HG03558 (cell line): ENCODE results near the gene PCDHA1.
"Not testable (repeated sequence)": the region's sequence is repeated elsewhere in the genome, so short reads cannot be mapped to it uniquely, and the experiment has no call there.

Experiments
- ATAC-seq: cut with Tn5 transposase; IDR thresholded peaks from one replicate; pipeline ENCODE4 v1.9.1; 2021; ENCODE audit warnings: moderate number of reproducible peaks; ENCODE audit not compliant: unreplicated experiment; ENCODE audit errors: extremely low read depth

PCDHA1 gene

GRCh38 chr5:140848139-140849102 lies 62.5 kb downstream of the PCDHA1 start, which contains the start of gene PCDHA9:
Gene PCDHA9 (plus strand): TSS chr5:140848382. CDS start chr5:140848496, 114 bp downstream.
- not testable (repeated sequence) for ATAC-seq

GRCh38 chr5:140849831-140850634 lies 64.1 kb downstream of the PCDHA1 start:
- not testable (repeated sequence) for ATAC-seq

DNA sequence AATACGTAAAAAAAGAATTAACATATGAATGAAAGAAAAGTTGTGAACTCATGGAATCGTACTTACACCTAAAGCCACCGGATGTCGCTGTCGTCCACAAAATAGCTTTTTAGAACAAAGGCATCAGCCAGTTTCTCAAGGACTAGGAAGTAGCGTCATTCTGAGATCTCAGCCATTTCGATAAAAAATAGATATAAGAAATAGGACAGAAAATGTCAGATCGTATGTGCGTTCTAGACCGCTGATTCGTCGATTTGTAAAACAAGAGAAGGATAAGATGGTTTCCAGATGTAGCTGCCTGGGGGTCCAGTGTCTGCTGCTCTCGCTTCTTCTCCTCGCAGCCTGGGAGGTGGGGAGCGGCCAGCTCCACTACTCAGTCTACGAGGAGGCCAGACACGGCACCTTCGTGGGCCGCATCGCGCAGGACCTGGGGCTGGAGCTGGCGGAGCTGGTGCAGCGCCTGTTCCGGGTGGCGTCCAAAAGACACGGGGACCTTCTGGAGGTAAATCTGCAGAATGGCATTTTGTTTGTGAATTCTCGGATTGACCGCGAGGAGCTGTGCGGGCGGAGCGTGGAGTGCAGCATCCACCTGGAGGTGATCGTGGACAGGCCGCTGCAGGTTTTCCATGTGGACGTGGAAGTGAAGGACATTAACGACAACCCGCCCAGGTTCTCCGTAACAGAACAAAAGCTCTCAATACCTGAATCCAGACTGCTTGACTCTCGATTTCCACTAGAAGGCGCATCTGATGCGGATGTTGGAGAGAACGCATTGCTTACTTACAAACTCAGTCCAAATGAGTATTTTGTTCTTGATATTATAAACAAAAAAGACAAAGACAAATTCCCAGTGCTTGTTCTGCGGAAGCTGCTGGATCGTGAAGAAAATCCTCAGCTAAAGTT lies 70.1 kb downstream of the PCDHA1 start, which contains the start of gene PCDHA10:
TSS of gene PCDHA10 (plus strand) at position 126 of the 903 bp plus-strand sequence. CDS start at position 278, 152 bp downstream.
- ATAC-seq: no peak

GRCh38 chr5:140857177-140857986 lies 71.4 kb downstream of the PCDHA1 start:
- ATAC-seq: no peak

GRCh38 chr5:140857987-140858240 lies 72.0 kb downstream of the PCDHA1 start:
- ATAC-seq: no peak

GRCh38 chr5:140862441-140863295 lies 76.7 kb downstream of the PCDHA1 start:
- ATAC-seq: no peak

- no peak for ATAC-seq
Measured at GRCh38 chr5:140868721-140869554, 83.0 kb downstream of the PCDHA1 start, which contains the start of gene PCDHA11. Gene PCDHA11 (plus strand): TSS chr5:140868957. CDS start chr5:140869104, 147 bp downstream.

DNA sequence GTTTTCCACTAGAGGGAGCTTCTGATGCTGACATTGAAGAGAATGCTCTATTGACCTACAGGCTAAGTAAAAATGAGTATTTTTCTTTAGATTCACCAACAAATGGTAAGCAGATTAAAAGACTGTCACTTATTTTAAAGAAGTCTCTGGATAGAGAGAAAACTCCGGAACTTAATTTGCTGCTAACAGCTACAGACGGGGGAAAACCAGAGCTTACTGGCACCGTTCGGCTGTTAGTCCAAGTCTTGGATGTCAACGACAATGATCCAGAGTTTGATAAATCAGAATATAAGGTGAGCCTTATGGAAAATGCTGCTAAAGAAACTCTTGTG lies 83.6 kb downstream of the PCDHA1 start:
- no peak for ATAC-seq

- ATAC-seq: no peak
Measured at GRCh38 chr5:140870221-140871201, 84.6 kb downstream of the PCDHA1 start.

GRCh38 chr5:140875085-140876065 lies 89.4 kb downstream of the PCDHA1 start, which contains the start of gene PCDHA12:
Gene PCDHA12 (plus strand): TSS chr5:140875308. CDS start chr5:140875473, 165 bp downstream.
- ATAC-seq: no peak

DNA sequence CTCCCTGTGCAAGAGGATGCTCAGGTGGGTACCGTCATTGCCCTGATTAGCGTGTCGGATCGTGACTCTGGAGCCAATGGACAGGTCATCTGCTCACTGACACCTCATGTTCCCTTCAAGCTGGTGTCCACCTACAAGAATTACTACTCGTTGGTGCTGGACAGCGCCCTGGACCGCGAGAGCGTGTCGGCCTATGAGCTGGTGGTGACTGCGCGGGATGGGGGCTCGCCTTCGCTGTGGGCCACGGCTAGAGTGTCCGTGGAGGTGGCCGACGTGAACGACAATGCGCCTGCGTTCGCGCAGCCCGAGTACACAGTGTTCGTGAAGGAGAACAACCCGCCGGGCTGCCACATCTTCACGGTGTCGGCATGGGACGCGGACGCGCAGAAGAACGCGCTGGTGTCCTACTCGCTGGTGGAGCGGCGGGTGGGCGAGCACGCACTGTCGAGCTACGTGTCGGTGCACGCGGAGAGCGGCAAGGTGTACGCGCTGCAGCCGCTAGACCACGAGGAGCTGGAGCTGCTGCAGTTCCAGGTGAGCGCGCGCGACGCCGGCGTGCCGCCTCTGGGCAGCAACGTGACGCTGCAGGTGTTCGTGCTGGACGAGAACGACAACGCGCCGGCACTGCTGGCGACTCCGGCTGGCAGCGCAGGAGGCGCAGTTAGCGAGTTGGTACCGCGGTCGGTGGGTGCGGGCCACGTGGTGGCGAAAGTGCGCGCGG lies 90.8 kb downstream of the PCDHA1 start:
- ATAC-seq: not testable (repeated sequence)

- ATAC-seq: no peak
Measured at GRCh38 chr5:140877262-140877581, 91.3 kb downstream of the PCDHA1 start.

- no peak for ATAC-seq
Measured at GRCh38 chr5:140881889-140882590, 96.1 kb downstream of the PCDHA1 start, which contains the start of gene PCDHA13. Gene PCDHA13 (plus strand): TSS chr5:140882124. CDS start chr5:140882269, 145 bp downstream.

GRCh38 chr5:140882591-140882899 lies 96.6 kb downstream of the PCDHA1 start:
- no peak for ATAC-seq
